ENCODE results near the gene UCKL1.
"Not testable (repeated sequence)": the region's sequence is repeated elsewhere in the genome, so short reads cannot be mapped to it uniquely, and the experiment has no call there.

Gene UCKL1

DNA sequence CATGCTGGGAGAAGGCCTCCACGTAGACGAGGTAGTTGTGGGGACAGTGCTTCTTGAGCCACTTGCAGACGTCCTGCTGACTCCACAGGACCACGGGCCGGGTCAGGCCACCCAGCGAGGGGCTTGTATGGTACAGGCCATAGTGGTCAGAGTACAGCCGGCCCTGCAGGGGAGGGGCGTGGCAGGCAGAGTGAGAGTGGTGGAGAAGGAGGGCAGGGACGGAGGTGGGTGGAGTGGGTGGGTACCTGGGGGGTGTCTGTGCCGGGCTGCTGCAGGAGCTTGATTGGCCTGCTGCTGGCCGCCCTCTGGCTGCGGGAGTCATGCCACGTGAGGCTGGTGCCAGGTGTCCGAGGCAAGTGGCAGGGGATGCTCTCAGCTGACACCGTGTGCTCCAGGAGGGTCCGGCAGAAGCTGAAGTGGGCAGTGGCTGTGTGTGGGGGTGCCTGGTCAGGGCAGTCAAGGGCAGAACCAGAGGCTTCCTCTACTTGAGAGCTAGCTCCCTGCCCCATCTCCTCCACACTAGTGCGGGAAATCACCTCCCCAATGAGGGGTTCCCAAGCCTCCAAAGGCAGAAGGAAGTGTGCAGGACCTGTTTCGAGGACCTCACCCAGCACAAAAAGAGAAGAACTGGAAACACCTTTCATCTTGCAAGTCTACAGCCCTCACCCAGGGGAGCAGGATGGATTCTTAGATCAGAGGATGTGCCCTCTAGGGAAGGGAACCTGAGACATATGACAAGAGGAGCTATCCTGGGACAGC lies 20.9 kb upstream of the UCKL1 start:
- Mint-ChIP-seq H3K4me3 (peak overlapping the region; percentile 84), H3K36me3 (peaks cover 5% of the 10 kb centered on the region), H3K9me3 (ENCODE audit: low read depth) (no peaks in the 10 kb centered on the region), H3K4me1 (ENCODE audit: low read depth) (peaks cover 57% of the 10 kb centered on the region), H3K27me3 (no peaks in the 10 kb centered on the region), H3K27ac (peak overlapping the region; percentile 66)

DNA sequence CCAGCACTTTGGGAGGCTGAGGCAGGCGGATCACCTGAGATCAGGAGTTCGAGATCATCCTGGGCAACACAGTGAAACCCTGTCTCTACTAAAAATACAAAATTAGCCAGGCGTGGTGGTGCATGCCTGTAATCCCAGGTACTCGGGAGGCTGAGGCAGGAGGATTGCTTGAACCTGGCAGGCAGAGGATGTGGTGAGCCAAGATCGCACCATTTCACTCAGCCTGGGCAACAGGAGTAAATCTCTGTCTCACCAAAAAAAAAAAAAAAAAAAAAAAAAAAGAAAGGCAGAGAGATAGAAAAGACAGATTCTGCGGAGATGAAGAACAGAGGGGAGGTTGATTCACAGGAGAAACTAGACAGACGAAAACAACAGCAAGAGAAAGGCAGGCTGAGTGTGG lies 20.3 kb upstream of the UCKL1 start:
- H3K9me3 Mint-ChIP-seq (ENCODE audit: low read depth): not testable (repeated sequence)
- H3K27ac Mint-ChIP-seq: peak overlapping the region; percentile 74

DNA sequence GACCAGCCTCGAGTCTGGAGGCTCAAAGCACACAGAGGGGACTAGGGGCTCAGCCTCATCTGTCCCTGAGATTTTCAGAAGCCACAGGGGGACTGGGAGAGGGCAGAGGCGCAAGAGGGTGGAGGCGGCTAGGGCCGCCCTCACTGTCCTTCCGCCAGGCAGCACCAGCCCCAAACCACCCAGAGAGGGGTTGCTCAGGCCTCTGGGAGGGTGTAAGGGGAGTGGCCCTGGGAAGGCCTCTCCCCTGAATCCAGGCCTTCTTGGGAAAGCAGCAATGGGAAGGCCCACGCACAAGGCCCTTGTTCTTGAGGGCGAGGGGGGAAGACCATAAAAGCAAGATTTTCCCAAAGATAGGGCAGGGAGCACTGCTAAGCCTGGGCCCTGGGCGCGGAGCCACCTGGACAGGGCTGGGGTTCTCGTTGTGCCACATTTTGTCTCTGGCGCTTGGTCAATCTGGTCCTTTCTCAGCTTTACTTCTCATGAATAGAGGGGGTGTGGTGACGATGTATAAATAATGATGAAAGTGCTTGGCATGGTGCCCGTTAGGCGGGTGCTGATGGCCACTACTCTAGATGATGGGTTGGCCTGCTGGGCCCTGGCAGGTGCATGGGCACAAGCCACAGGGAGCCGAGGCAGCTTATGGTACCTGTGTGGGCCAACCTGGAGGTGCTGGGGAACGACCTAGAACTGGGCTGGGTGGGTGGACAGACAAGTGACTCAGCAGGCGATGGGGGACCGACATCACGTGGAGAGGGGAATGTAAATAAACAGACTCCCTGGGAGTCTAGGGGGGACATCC lies 18.4 kb upstream of the UCKL1 start:
- H3K4me1 Mint-ChIP-seq (ENCODE audit: low read depth): peaks cover 42% of the 10 kb centered on the region
- no peak overlapping the region for H3K27ac Mint-ChIP-seq
- H3K27me3 Mint-ChIP-seq: no peaks in the 10 kb centered on the region

More for the DNA sequence above, 20.3 kb upstream of the UCKL1 start:
- H3K36me3 Mint-ChIP-seq, H3K27me3 Mint-ChIP-seq: not testable (repeated sequence)
- H3K4me1 Mint-ChIP-seq (ENCODE audit: low read depth): peaks cover 54% of the 10 kb centered on the region
- peak overlapping the region; percentile 84 for H3K4me3 Mint-ChIP-seq

DNA sequence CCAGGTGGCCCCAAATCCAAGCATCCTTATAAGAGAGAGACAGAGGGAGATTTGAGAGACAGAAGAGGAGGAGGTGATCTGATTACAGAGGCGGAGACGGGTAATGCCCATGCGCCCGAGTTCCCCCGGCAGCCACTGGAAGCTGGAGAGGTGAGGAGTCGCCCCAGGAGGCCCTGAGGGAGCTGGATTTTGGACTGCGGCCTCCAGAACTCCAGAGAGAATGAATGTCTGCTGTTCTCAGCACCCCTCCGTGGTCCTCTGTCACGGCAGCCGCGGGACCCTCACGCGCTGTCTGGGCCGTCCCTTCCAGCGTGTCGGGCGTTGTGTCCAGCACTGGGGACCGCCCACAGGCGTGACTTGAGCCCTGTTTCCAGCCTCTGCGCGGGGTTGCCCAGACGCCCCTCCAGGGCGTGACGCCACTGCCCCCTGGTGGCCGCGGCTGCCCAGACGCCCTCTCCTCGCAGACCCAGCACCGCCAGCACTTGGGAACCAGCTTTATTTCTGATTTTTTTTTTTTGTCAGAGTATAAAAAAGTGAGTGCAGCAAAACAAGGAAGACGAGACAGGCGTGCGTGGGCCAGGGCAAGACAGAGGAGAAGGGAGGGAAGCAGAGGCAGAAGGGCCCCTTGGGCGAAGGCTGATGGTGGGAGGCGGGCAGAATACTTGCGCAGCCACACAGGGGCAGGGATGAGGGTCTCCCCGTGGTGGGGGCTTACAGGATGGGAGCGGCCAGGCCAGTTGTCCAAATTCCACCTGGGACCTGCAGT lies 17.6 kb upstream of the UCKL1 start:
- Mint-ChIP-seq H3K27ac (peak overlapping the region; percentile 64), H3K4me1 (ENCODE audit: low read depth) (peaks cover 43% of the 10 kb centered on the region), H3K9me3 (ENCODE audit: low read depth) (no peaks in the 10 kb centered on the region), H3K27me3 (no peaks in the 10 kb centered on the region), H3K4me3 (no peak overlapping the region), H3K36me3 (peaks cover 3% of the 10 kb centered on the region)

More for the DNA sequence above, 18.4 kb upstream of the UCKL1 start:
- Mint-ChIP-seq H3K36me3 (peaks cover 3% of the 10 kb centered on the region), H3K4me3 (no peak overlapping the region), H3K9me3 (ENCODE audit: low read depth) (no peaks in the 10 kb centered on the region)

DNA sequence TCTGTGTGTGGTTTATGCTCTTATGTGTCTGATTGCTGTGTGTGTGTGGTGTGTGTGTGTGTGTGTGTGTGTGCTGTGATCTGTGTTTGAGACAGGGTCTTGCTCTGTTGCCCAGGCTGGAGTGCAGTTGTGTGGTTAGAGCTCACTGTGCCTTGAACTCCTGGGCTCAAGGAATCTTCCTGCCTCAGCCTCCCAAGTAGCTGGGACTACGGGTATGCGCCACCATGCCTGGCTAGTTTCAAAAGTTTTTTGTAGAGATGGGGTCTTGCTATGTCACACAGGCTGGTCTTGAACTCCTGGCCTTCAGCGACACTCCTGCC lies 16.9 kb upstream of the UCKL1 start:
- no peak overlapping the region for H3K27ac Mint-ChIP-seq
- no peaks in the 10 kb centered on the region for H3K9me3 Mint-ChIP-seq (ENCODE audit: low read depth)
- H3K4me3 Mint-ChIP-seq: no peak overlapping the region
- no peaks in the 10 kb centered on the region for H3K27me3 Mint-ChIP-seq
- peaks cover 42% of the 10 kb centered on the region for H3K4me1 Mint-ChIP-seq (ENCODE audit: low read depth)
- peaks cover 3% of the 10 kb centered on the region for H3K36me3 Mint-ChIP-seq

DNA sequence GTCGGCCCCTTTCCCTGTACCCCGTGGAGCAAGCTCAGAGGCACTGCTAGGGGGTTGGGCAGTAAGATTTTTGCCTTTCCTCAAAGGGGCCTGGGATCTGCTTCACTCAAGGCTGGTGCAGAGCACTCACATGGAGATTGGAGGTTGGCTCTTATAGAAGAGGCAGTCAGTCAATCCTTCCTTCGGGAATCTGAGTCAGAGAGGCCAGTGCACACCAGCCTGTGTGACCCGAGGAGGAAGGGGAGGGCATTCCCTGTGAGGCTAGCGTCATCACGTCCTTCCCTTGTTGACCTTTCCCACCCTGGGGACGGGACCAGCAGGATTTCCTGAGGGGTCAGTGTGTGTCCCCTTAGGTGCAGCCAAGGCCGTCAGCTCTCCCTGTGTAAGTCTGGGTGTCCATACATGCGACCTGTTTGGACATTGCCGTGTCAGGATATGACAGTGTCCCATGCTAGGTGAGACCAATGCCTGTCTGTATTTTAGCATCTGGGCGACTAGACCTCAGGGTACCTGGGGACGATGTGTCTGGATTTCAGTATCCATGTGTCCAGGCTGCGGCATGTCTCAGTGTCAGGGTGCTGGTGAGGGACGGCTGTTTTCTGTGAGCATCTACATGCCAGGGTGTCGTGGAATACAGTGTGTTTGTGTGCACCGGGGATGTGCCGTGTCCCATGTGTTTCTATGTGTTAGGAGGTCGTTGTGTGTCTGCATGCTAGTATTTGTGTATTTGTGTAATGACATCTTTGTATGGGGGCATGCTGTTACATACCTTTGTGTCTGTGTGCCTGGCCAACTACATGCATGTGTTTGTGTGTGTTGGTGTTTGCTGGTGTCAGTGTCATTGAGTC lies 16.3 kb upstream of the UCKL1 start:
- Mint-ChIP-seq H3K36me3 (peaks cover 3% of the 10 kb centered on the region), H3K27ac (no peak overlapping the region), H3K4me1 (ENCODE audit: low read depth) (peaks cover 36% of the 10 kb centered on the region), H3K4me3 (no peak overlapping the region), H3K9me3 (ENCODE audit: low read depth) (no peaks in the 10 kb centered on the region), H3K27me3 (no peaks in the 10 kb centered on the region)

DNA sequence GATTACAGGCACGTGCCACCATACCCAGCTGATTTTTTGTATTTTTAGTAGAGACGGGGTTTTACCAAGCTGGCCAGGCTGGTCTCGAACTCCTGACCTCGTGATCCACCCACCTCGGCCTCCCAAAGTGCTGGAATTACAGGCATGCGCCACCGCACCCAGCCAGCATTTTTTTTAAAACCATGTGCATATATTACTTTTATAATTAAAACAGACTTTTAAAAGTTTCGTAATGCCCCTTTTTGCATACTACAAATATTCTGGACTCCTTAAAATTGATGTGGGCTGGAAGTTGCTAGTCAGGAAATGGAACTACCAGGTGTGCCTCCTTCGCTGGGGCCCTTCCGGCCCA lies 15.7 kb upstream of the UCKL1 start:
- H3K27me3 Mint-ChIP-seq; H3K9me3 Mint-ChIP-seq (ENCODE audit: low read depth); H3K36me3 Mint-ChIP-seq; H3K27ac Mint-ChIP-seq; H3K4me3 Mint-ChIP-seq: not testable (repeated sequence)
- peaks cover 30% of the 10 kb centered on the region for H3K4me1 Mint-ChIP-seq (ENCODE audit: low read depth)

DNA sequence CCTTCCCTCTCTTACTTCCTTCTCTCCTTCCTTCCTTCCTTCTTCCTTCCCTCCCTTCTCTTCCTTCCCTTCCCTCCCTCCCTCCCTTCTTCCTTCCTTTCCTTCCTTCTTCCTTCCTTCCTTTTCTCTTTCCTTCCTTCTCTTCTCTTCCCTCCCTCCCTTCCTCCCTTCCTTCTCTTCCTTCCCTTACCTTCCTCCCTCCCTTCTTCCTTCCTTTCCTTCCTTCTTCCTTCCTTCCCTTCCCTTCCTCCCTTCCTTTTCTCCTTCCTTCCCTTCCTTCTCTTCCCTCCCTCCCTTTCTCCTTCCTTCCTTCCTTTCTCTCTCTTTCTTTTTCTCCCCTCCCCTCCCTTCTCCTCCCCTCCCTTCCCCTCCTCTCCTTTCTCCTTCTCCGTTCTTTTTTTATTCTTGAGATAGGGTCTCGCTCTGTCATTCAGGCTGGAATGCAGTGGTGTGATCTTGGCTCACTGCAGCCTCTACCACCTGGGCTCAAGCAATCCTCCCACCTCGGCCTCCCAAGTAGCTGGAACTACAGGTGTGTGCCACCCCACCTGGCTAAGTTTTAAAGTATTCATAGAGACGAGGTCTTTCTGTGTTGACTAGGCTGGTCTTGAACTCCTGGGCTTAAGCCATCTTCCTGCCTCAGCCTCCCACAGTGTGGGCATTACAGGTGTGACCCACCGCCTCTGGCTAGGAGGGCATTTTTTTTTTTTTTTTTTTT lies 14.7 kb upstream of the UCKL1 start:
- Mint-ChIP-seq H3K4me3 (peak overlapping the region; percentile 75), H3K4me1 (ENCODE audit: low read depth) (peaks cover 20% of the 10 kb centered on the region), H3K9me3 (ENCODE audit: low read depth) (no peaks in the 10 kb centered on the region), H3K27me3 (no peaks in the 10 kb centered on the region), H3K27ac (no peak overlapping the region), H3K36me3 (no peaks in the 10 kb centered on the region)

DNA sequence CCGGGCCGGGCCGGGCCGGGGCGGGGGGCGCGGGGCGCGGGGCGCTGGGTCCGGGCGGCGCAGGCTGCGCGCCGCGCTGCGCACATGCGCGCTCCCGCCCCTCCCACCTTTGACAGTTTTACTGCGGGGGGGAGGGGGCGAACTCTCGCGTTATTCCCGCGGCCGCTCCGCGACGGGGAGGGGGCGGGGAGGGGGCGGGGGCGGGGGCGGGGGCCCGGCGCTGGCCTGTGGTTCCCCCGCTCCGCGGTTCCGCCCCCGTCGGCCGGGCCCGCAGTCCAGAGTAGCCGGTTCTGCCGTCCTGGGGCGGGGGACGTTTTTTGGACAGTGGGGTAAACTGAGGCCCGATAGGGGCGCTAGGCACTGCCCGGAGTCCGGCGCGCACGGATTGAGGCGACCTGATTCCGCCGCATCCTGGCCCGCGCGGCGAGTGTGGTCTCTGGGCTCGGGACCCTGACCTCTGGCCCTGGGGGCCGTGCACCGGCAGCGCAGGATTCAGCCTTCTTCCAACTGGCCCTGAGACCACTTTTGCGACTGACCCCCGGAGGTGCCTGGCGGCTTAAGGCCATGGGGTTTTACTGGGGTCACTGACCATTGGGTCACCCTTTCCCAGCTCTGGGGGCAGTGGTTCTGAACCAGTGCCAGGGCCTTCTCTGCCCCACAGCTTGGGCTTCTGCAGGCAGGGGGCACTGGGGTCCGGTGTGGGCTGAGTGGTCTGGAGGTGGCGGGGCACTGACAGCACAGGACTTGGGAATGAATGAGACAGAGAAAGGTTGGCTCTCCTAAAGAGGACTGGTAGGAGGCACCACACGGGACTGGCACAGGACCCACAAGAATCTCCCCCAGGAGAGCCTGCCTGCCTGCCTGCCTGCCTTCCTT lies 13.9 kb upstream of the UCKL1 start, which contains the start of gene ZNF512B:
Gene ZNF512B (minus strand): TSS at position 93 of the 876 bp plus-strand sequence. CDS start 1,980 bp downstream, outside the sequence.
- H3K4me3 Mint-ChIP-seq: peak within 1 kb of the TSS; percentile 84
- no peaks in the 10 kb centered on the region for H3K9me3 Mint-ChIP-seq (ENCODE audit: low read depth)
- H3K4me1 Mint-ChIP-seq (ENCODE audit: low read depth): peaks cover 20% of the 10 kb centered on the region
- no peaks in the 10 kb centered on the region for H3K36me3 Mint-ChIP-seq
- peak within 1 kb of the TSS; percentile 41 for H3K27ac Mint-ChIP-seq
- H3K27me3 Mint-ChIP-seq: no peaks in the 10 kb centered on the region

DNA sequence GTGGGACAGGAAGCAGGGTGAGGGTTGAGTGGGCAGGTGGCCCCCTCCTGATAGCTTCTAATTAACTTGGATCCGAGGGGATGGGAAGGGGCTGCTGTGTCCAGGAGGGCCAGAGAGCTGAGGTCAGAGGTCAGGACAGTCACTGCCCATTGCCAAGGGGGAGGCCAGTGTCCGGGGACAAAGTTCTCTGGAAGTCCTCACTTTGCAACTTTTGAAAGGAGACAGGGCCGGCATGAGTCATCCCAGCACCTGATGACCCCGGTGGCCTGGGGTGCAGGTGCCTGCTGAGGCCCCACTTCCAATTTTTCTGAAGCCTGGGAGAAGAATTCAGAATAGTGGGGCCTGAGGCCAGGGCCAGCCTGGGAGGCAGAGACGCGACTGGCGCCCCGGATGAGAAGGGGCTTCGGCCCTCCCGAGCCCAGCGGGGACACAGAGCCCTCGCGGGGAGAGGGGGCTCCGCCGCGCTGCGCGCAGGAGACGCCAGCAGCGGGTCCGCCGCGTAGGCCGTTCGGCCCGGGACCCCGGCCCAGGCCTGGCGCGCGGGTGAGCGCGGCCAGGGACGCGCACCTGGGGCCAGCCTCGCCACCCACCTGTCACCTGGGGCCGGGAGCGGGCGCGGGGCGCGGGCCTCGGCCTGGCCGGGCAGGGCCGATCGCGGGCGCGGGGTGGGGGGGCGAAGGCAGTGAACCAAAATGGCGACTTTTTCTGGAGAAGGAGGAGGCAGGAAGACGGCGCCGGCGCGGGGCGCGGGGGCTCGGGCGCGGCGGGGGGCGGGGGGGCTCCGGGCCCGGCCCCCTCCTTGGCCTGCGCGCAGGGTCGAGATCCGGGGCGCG lies 12.9 kb upstream of the UCKL1 start:
- H3K9me3 Mint-ChIP-seq (ENCODE audit: low read depth): no peaks in the 10 kb centered on the region
- H3K27ac Mint-ChIP-seq: peak overlapping the region; percentile 41
- peak overlapping the region; percentile 84 for H3K4me3 Mint-ChIP-seq
- H3K4me1 Mint-ChIP-seq (ENCODE audit: low read depth): peaks cover 17% of the 10 kb centered on the region
- H3K27me3 Mint-ChIP-seq: no peaks in the 10 kb centered on the region
- H3K36me3 Mint-ChIP-seq: no peaks in the 10 kb centered on the region

DNA sequence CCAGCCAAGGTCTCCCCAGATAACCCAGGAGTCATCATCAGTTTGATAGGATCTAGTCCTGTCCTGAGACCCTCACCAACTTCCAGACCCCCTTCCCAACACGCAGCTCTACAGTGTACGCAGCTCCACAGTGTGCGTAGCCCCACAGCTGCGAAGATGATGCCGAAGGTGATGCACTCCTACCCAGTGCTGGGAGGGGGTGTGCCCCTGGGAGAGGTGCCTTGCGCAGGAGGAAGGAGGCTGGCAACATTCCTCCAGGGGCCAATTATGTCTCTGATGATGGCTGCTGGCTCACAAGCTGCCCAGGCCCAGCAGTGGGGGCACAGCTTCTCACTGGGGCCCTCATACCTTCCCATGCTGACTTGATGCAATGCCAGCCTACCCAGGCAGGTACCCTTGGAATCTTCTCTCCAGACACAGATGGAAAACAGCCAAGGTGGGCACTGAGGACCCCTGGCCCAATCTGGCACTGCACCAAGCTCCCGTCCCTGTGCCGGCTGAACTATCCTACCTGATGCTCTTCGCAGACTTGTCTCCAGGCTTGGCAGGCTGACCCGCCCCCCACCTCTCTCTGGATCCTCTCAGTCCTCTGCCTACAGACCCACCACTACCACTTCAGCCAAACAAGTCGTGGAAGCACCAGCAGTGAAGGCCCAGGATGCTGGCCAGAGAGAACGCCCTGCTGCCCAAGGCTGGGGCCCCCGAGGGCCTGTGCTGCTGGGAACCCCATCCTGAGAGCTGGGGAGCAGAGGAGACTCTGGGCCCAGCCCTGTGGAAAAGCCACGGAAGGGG lies 12.1 kb upstream of the UCKL1 start:
- peaks cover 12% of the 10 kb centered on the region for H3K4me1 Mint-ChIP-seq (ENCODE audit: low read depth)
- H3K36me3 Mint-ChIP-seq: no peaks in the 10 kb centered on the region
- no peaks in the 10 kb centered on the region for H3K9me3 Mint-ChIP-seq (ENCODE audit: low read depth)
- H3K4me3 Mint-ChIP-seq: peak overlapping the region; percentile 84
- H3K27me3 Mint-ChIP-seq: no peaks in the 10 kb centered on the region
- H3K27ac Mint-ChIP-seq: peak overlapping the region; percentile 66
